CD4-positive, alpha-beta memory T cell (primary cell): Measurements from ENCODE around the gene CCDC194. TPM values are rescaled to one million over a fixed set of nuclear protein-coding genes. Genes with fewer than 3 reads are reported as not detected.

Experiments used
- CTCF ChIA-PET: fragments of 350-600 bp; sonication (Branson Sonifier 250); formaldehyde crosslinking; loops from one replicate; lab custom pipeline; 2021; ENCODE audit warnings: inconsistent platforms; ENCODE audit not compliant: partially characterized antibody; lab: Charles Lee
- POLR2A ChIA-PET: fragments of 350-600 bp; sonication (Branson Sonifier 250); formaldehyde crosslinking; loops from one replicate; lab custom pipeline; 2021; ENCODE audit not compliant: partially characterized antibody; lab: Charles Lee
- DNase-seq, 5 donors: peaks; one replicate each; pipeline versions ENCODE4 v3.0.0 to v3.0.0-alpha.2; 2020 to 2022; ENCODE audit warnings: mixed read lengths in 1 of 5
- H3K27ac ChIP-seq: one replicate; pipeline ENCODE4 v1.7.0; 2013; ENCODE audit warnings: low read depth, low read length
- H3K27me3 ChIP-seq: 2 replicates; pipeline ENCODE4 v1.7.0; 2013; ENCODE audit warnings: mild to moderate bottlenecking, low read length, moderate library complexity; ENCODE audit not compliant: insufficient read depth
- H3K36me3 ChIP-seq: 2 replicates; pipeline ENCODE4 v1.7.0; 2013; ENCODE audit warnings: mild to moderate bottlenecking, low read length, moderate library complexity; ENCODE audit not compliant: insufficient read depth
- H3K4me1 ChIP-seq: 2 replicates; pipeline ENCODE4 v1.7.0; 2013; ENCODE audit warnings: mild to moderate bottlenecking, low read length, moderate library complexity; ENCODE audit not compliant: insufficient read depth
- H3K4me3 ChIP-seq, 2 donors: one replicate each; pipeline ENCODE4 v1.7.0; 2013; ENCODE audit warnings: low read length in 2 of 2, mild to moderate bottlenecking in 1 of 2
- H3K9me3 ChIP-seq, 2 donors: one replicate each; pipeline ENCODE4 v1.7.0; 2013; ENCODE audit warnings: low read length in 2 of 2, control low read depth in 1 of 2; ENCODE audit not compliant: control insufficient read depth in 1 of 2
- H3K27ac Mint-ChIP-seq, 7 donors: one replicate each; pipeline ENCODE4 v1.8.0; 2020 to 2021; ENCODE audit warnings: mixed read lengths in 7 of 7, mild to moderate bottlenecking in 6 of 7, inconsistent platforms in 3 of 7, moderate library complexity in 3 of 7
- H3K27me3 Mint-ChIP-seq, 2 donors: one replicate each; pipeline ENCODE4 v1.8.0; 2020 to 2021; ENCODE audit warnings: mixed read lengths in 2 of 2
- H3K36me3 Mint-ChIP-seq, 2 donors: one replicate each; pipeline ENCODE4 v1.8.0; 2020 to 2021; ENCODE audit warnings: mixed read lengths in 2 of 2, inconsistent platforms in 1 of 2, mild to moderate bottlenecking in 1 of 2
- H3K4me1 Mint-ChIP-seq, 4 donors: one replicate each; pipeline ENCODE4 v1.8.0; 2020 to 2021; ENCODE audit warnings: mixed read lengths in 4 of 4, mild to moderate bottlenecking in 1 of 4
- H3K4me3 Mint-ChIP-seq, 8 donors: one replicate each; pipeline ENCODE4 v1.8.0; 2020 to 2021; ENCODE audit warnings: mixed read lengths in 8 of 8, mild to moderate bottlenecking in 7 of 8, moderate library complexity in 6 of 8, inconsistent platforms in 3 of 8
- H3K9me3 Mint-ChIP-seq, 8 donors: one replicate each; pipeline ENCODE4 v1.8.0; 2020 to 2021; ENCODE audit warnings: mixed read lengths in 8 of 8, mild to moderate bottlenecking in 5 of 8, inconsistent platforms in 3 of 8, moderate library complexity in 1 of 8
- intact Hi-C: fragments of 100-400 bp; cut with micrococcal nuclease; formaldehyde crosslinking; loops from one replicate; pipeline ENCODE4 v1.15.1; 2023
- polyA plus RNA-seq, 2 donors: library from polyadenylated mRNA; unstranded; fragments of 300-500 nt; fragmentation: Illumina TruSeq; gene quantifications; one replicate each; pipeline ENCODE4 v1.2.3, GENCODE V29; 2021
- total RNA-seq, 2 experiments: library from RNA; stranded (reverse); gene quantifications; one replicate each; pipeline ENCODE4 v1.2.3, GENCODE V29; 2021

Gene CCDC194
- total and polyA plus RNA-seq, 4 experiments from 2014 or later = 2.5 to 3.3 TPM; not detected in 2

DNA sequence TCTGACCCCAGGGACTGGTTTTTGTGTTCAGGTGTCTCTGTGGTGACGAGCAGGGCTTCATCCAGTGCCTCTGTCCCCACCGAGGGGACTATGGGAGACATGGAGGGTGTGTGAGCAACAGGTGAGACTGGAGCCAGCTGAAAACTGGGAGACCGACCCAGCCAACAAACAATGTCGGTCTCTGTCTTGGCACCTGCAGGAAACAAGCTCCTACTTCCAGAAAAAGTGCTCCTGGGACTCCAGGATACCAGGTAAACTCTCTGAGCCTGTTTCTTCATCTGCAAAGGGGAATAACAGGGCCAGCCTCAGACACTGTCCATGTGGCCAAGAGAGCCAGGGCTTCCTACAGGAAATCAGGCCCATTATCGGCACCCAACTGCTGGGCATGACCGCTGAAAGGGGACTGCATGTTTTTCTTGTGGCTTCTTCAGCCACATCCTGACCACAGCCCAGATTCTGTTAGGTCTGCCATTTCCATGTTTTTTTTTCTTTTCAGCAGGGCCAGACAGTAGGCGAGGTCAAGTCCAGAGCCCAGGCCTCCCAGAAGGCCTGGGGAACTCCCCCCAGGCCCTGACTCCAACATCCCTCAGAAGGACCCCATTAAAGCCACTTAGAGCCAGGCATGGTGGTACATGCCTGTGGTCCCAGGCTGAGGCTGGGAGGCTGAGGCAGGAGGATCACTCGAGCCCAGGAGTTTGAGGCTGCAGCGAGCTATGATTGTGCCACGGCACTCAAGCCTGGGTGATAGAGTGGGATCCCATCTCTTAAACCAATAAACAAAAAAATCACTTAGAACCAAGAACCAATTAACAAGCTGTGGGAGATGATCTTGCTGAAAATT is 12.3 kb upstream of the CCDC194 start:
- Histone ChIP-seq H3K4me1 (peaks cover 32% of the 10 kb centered on the region), H3K9me3 (no peaks in the 10 kb centered on the region), H3K36me3 (peaks cover 8% of the 10 kb centered on the region), H3K27ac (peak overlapping the region; percentile 88), H3K27me3 (no peaks in the 10 kb centered on the region), H3K4me3 (peak overlapping the region; percentile 93 to 98)
- no peak for DNase-seq
- Mint-ChIP-seq H3K27me3 (no peaks in the 10 kb centered on the region), H3K4me1 (peaks cover 20 to 45% (median 28%) of the 10 kb centered on the region in 4 donors), H3K9me3 (no peaks in the 10 kb centered on the region), H3K27ac (peak overlapping the region; percentile 93 to 96 (median 95)), H3K4me3 (peak overlapping the region; percentile 94 to 98 (median 94)), H3K36me3 (peaks cover 3 to 25% of the 10 kb centered on the region in 2 donors)
- CTCF ChIA-PET = interaction anchor here (0.7 to 4.4 kb wide), 11 partner anchors 9 to 169 kb away, joined by 3 to 25 read pairs (median 3); partner anchors contain the start of genes CCDC194, MRPL34 and MVB12A
- POLR2A ChIA-PET = interaction anchor here (1.0 to 5.7 kb wide), 9 partner anchors 10 to 281 kb away, joined by 3 to 87 read pairs (median 5); partner anchors contain the start of genes ANO8, MVB12A and TMEM221
- intact Hi-C loops = loop anchor here (5.0 kb wide), 2 partner anchors 69 to 99 kb away; partner anchors contain the start of genes DDA1, GTPBP3 and MRPL34

DNA sequence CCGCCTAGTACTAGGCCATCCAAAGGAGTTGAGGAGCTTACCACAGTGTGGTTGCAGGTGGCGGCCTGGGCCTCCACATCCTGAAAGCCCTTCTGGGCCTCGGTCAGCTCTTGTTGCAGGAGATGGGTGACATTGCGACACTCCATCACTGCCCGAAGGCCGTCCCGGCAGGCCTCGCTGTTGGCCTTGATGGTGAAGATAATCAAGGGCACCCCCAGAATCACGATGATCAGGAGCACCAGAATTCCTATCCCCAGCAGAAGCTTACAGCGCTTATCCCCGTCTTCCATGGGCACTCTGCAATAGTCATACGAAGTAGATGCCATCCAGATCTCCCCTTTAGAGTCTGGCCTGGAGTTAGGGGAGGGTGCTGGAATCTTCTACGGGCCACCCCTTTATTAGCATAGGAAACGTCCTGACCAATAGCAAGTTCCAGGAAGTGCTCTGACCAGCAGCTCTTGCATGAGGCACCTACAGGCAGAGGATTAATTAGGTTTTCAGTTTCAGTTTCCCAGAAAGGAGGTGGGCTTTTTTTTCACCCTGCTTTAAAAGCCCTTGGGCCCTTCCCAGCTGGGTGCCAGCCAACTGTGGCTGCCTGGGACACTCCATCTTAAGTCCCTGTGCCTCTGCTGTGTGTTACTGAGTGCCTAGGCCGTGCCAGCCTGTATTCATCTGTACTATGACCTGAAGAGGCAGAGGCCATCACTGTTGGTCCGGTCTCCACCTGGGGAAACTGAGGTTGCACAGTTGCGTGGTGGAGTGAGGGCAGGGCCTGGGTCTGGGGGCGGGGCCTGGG is 11.5 kb upstream of the CCDC194 start, which contains the start of gene BST2:
BST2 (minus strand) TSS at position 381 of the 796 bp plus-strand sequence; CDS start at position 326, 55 bp downstream.
- Mint-ChIP-seq H3K36me3 (peaks cover 3 to 27% of the 10 kb centered on the region in 2 donors), H3K9me3 (no peaks in the 10 kb centered on the region), H3K27me3 (no peaks in the 10 kb centered on the region), H3K4me3 (peak within 1 kb of the TSS; percentile 94 to 98 (median 94)), H3K27ac (peak within 1 kb of the TSS; percentile 93 to 96 (median 94)), H3K4me1 (peaks cover 20 to 45% (median 29%) of the 10 kb centered on the region in 4 donors)
- peak within 1 kb of the TSS; percentile 93 to 98 for H3K4me3 ChIP-seq
- H3K36me3 ChIP-seq = peaks cover 8% of the 10 kb centered on the region
- H3K9me3 ChIP-seq = no peaks in the 10 kb centered on the region
- H3K27me3 ChIP-seq = no peaks in the 10 kb centered on the region
- H3K4me1 ChIP-seq = peaks cover 32% of the 10 kb centered on the region
- ChIA-PET CTCF (interaction anchor here (0.6 to 4.4 kb wide), 10 partner anchors 10 to 170 kb away, joined by 3 to 25 read pairs (median 3); partner anchors contain the start of genes CCDC194 and MVB12A), POLR2A (interaction anchor here (0.7 to 5.7 kb wide), 8 partner anchors 9 to 396 kb away, joined by 3 to 87 read pairs (median 5); partner anchors contain the start of genes ANO8, MVB12A and TMEM221)
- H3K27ac ChIP-seq = peak within 1 kb of the TSS; percentile 88
- DNase-seq = peak; percentile 60 to 80 (median 65)
- intact Hi-C loops = loop anchor here (1.0 to 5.0 kb wide), 3 partner anchors 14 to 98 kb away; partner anchors contain the start of genes DDA1, GTPBP3 and MRPL34

GRCh38 chr19:17404621-17405249 is 10.7 kb upstream of the CCDC194 start:
- peak overlapping the region; percentile 88 for H3K27ac ChIP-seq
- DNase-seq = no peak
- Mint-ChIP-seq H3K27me3 (no peaks in the 10 kb centered on the region), H3K4me1 (peaks cover 20 to 45% (median 29%) of the 10 kb centered on the region in 4 donors), H3K27ac (peak overlapping the region; percentile 93 to 96 (median 94)), H3K4me3 (peak overlapping the region; percentile 94 to 98 (median 94)), H3K36me3 (peaks cover 3 to 28% of the 10 kb centered on the region in 2 donors), H3K9me3 (no peaks in the 10 kb centered on the region)
- peaks cover 8% of the 10 kb centered on the region for H3K36me3 ChIP-seq
- H3K4me1 ChIP-seq = peaks cover 32% of the 10 kb centered on the region
- no peaks in the 10 kb centered on the region for H3K27me3 ChIP-seq
- intact Hi-C loops = loop anchor here (1.0 to 5.0 kb wide), 3 partner anchors 15 to 97 kb away; partner anchors contain the start of genes DDA1, GTPBP3 and MRPL34
- no peaks in the 10 kb centered on the region for H3K9me3 ChIP-seq
- H3K4me3 ChIP-seq = peak overlapping the region; percentile 93 to 98
- ChIA-PET POLR2A (interaction anchor here (0.7 to 5.7 kb wide), 8 partner anchors 9 to 396 kb away, joined by 3 to 87 read pairs (median 5); partner anchors contain the start of genes ANO8, MVB12A and TMEM221), CTCF (interaction anchor here (0.6 to 4.4 kb wide), 8 partner anchors 10 to 170 kb away, joined by 3 to 25 read pairs (median 4); partner anchors contain the start of genes CCDC194 and MVB12A)

- intact Hi-C loops = no loop called here
- H3K9me3 Mint-ChIP-seq = no peaks in the 10 kb centered on the region
- peak overlapping the region; percentile 94 to 98 (median 94) for H3K4me3 Mint-ChIP-seq
- Histone ChIP-seq H3K27me3 (no peaks in the 10 kb centered on the region), H3K36me3 (peaks cover 8% of the 10 kb centered on the region), H3K9me3 (no peaks in the 10 kb centered on the region), H3K27ac (peak overlapping the region; percentile 88), H3K4me3 (peak overlapping the region; percentile 93 to 98), H3K4me1 (peaks cover 32% of the 10 kb centered on the region)
- peaks cover 20 to 45% (median 29%) of the 10 kb centered on the region in 4 donors for H3K4me1 Mint-ChIP-seq
- peaks cover 3 to 28% of the 10 kb centered on the region in 2 donors for H3K36me3 Mint-ChIP-seq
- DNase-seq = no peak
- peak overlapping the region in 6 of 7 donors; percentile 75 to 93 (median 90) for H3K27ac Mint-ChIP-seq
- CTCF ChIA-PET = interaction anchor here (1.5 to 4.4 kb wide), 2 partner anchors 9 to 12 kb away, joined by 5 to 25 read pairs; partner anchors contain the start of gene CCDC194
- POLR2A ChIA-PET = interaction anchor here (1.6 to 5.7 kb wide), 3 partner anchors 9 to 137 kb away, joined by 4 to 87 read pairs (median 5); partner anchors contain the start of genes BABAM1 and MVB12A
- H3K27me3 Mint-ChIP-seq = no peaks in the 10 kb centered on the region
Observed at GRCh38 chr19:17404015-17404414, 10.0 kb upstream of the CCDC194 start.

DNA sequence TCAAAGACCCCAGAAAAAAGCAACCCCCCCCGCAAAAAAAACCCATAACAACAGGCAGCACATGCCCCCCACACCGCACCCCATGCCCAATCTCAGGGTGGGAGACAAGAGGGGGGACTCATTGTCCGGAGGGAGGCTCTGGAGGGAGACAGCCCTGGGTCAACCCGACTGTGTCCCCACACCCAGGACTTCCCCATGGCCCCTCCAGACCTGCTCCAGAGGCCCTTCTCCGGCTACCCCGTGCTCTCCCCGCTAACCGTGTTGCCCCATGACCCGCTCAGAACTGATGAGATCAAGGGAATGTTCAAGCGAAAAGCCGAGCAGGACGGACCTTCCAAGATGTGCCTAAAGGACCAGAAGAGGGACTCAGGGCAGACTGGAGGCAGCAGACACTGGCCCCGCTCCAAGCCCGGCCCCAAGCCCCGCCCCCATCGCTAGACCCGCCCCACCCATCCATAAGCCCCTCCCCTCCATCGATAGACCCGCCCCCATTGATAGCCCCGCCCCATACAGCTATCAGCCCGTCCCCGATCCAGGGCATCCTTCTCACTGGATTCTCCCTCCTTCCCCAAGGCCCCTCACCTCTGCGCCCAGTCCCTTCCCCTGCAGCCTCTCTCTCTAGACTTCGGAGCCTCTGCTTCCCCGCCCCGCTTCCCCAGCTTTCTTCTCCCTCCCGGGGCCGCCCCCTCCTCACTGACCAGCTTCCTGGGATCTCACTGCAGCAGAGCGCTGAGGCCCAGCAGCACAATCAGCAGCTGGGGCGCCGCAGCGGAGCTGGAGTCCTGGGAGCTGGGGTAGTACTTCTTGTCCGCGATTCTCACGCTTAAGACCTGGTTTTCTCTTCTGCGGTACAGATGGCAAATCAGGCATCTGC is 9.2 kb upstream of the CCDC194 start:
- peak in 2 of 5 donors; percentile 28 to 48 for DNase-seq
- Histone ChIP-seq H3K9me3 (no peaks in the 10 kb centered on the region), H3K27me3 (no peaks in the 10 kb centered on the region), H3K27ac (peak overlapping the region; percentile 88), H3K4me3 (peak overlapping the region in 1 of 2 donors; percentile 9), H3K36me3 (peaks cover 8% of the 10 kb centered on the region), H3K4me1 (peaks cover 32% of the 10 kb centered on the region)
- POLR2A ChIA-PET = interaction anchor here (1.1 to 5.7 kb wide), 4 partner anchors 8 to 136 kb away, joined by 3 to 87 read pairs (median 4); partner anchors contain the start of genes BABAM1 and MVB12A
- H3K4me3 Mint-ChIP-seq = peak overlapping the region; percentile 94 to 98 (median 94)
- H3K27me3 Mint-ChIP-seq = no peaks in the 10 kb centered on the region
- no peaks in the 10 kb centered on the region for H3K9me3 Mint-ChIP-seq
- peak overlapping the region in 6 of 7 donors; percentile 75 to 93 (median 90) for H3K27ac Mint-ChIP-seq
- CTCF ChIA-PET = interaction anchor here (1.5 to 4.4 kb wide), 2 partner anchors 9 to 11 kb away, joined by 5 to 25 read pairs; partner anchors contain the start of gene CCDC194
- intact Hi-C loops = no loop called here
- H3K4me1 Mint-ChIP-seq = peaks cover 20 to 45% (median 29%) of the 10 kb centered on the region in 4 donors
- H3K36me3 Mint-ChIP-seq = peaks cover 3 to 29% of the 10 kb centered on the region in 2 donors
